Effector CD8-positive, alpha-beta T cell (primary cell): ENCODE measurements around the gene SPTLC2.
"Not testable (repeated sequence)": the region's sequence is repeated elsewhere in the genome, so short reads cannot be mapped to it uniquely, and the experiment has no call there.

Experiments used
- DNase-seq: peaks from one replicate; lab custom pipeline; 2025; lab: John Stamatoyannopoulos, UW
- total RNA-seq, 4 experiments: gene quantifications; one replicate each; lab custom pipeline; 2026; lab: John Stamatoyannopoulos, UW

SPTLC2 gene, protein sequence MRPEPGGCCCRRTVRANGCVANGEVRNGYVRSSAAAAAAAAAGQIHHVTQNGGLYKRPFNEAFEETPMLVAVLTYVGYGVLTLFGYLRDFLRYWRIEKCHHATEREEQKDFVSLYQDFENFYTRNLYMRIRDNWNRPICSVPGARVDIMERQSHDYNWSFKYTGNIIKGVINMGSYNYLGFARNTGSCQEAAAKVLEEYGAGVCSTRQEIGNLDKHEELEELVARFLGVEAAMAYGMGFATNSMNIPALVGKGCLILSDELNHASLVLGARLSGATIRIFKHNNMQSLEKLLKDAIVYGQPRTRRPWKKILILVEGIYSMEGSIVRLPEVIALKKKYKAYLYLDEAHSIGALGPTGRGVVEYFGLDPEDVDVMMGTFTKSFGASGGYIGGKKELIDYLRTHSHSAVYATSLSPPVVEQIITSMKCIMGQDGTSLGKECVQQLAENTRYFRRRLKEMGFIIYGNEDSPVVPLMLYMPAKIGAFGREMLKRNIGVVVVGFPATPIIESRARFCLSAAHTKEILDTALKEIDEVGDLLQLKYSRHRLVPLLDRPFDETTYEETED
- total RNA-seq, result 66.3 to 133 (median 122) reads per million in 4 experiments

DNA sequence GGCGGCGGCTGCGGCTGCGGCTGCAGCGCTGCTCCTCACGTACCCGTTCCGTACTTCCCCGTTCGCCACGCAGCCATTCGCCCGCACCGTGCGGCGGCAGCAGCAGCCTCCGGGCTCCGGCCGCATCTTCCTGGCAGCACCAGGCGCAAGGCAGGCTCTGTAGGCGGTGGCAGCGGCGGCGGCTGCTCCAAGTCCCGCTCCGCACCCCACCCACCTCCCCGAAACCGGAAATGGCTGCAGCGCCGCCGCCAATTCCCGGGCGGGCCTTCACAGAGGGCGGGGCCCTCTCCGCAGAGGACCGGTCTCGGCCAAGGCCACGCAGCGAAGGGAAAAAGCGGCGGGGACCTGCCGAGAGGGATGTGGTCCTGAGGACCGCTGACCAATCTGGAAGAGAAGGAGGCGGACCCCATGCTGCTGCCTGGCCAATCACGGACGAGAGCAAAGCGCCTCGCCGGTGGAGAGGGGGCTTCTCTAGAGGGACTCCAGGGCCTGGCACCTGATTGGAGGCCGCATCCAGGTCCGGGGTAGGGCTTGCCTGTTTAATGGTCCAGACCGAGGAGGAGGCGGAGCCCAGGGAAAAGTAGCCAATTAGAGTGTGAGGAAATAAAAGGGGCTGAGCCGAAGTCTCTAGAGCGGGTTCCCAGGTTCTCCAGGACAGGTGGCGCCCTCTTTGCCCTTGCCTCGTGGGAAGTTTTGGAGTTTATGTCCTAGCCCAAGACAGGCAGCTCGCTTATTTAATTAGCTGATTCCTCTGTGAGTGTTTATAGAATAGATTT lies at the start of gene SPTLC2:
SPTLC2 (minus strand) TSS at position 184 of the 776 bp plus-strand sequence; CDS start at position 126, 58 bp downstream.
- DNase-seq, result peak; percentile 97

DNA sequence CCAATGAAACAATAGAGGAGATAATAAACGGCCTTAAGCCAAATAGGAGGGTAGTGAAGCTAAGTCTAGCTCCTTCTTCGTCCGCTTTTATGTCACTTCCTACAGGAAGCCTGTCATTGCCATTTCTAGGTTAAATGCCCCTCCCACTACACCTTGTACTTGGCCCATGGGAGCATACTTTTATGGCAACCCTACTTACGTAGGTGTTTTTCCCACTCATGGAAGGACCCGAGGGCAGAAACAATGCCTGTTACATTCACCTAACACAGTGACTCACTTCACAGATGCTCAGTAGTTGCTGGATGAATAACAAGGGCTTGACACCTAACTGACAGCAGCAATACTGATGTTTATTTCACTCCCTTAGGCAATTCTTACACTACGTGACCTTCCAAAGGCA lies 46.9 kb upstream of the SPTLC2 start:
- DNase-seq, result no peak

DNA sequence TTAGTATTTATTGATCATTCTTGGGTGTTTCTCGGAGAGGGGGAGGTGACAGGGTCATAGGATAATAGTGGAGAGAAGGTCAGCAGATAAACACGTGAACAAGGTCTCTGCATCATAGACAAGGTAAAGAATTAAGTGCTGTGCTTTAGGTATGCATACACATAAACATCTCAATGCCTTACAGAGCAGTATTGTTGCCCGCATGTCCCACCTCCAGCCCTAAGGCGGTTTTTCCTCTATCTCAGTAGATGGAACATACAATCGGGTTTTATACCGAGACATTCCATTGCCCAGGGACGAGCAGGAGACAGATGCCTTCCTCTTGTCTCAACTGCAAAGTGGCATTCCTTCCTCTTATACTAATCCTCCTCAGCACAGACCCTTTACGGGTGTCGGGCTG lies 45.1 kb upstream of the SPTLC2 start:
- DNase-seq, result not testable (repeated sequence)

DNA sequence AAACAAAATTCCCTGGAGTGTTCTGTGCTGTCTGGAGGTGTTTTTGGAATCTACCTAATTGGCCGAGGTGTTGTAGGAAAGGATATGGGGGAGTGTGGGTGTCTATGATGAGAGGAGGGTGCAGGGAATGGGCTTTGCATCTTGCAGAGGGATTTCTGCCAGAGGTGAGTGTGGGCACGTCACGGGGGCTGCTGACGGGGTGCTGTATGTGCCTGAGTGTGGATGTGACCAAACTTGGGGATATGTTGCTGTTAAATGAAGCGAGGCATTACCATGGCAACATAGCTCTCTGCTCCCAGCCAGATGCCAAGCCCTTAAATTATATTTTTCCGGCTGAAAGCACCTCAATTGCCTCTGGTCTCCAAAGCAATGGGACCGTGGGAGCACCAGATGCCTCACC lies 44.3 kb upstream of the SPTLC2 start:
- DNase-seq, result no peak

DNA sequence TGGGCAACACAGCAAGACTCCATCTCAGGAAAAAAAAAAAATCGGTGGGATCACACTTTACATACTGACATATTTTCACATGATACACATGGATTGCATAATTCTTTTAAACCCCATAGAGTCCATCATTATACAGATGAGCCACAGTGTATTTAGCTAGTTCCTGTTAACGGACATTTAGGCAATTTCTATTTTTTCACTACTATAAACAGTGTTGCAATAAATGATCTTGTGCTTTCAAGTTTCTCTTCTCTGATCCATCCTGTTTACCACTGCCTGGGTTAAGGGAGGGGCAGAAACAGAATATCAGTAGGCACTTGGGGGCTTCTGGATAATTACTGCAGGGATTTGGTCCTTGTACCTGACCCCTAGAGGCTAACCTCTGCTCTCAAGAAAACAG lies 43.4 kb upstream of the SPTLC2 start:
- DNase-seq, result no peak

DNA sequence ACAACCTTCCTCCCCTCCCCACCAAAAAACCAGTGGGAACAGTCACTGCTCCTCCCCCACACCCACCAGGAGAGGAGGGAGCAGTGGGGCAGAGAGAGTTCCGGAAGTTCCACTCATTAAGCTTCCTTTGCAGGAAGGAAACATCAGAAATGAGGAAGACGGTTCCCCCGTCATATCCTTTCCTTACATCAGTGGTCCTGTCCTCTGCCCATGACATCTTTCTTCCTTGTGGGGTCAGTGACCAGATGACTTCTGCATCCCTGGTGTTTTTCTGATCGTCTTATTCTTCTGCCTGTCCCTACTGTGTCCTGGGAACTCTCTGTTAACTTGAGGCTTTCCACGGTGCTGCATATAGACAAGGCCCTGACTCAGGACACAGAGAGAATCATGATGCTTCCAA lies 40.8 kb upstream of the SPTLC2 start:
- DNase-seq, result no peak

DNA sequence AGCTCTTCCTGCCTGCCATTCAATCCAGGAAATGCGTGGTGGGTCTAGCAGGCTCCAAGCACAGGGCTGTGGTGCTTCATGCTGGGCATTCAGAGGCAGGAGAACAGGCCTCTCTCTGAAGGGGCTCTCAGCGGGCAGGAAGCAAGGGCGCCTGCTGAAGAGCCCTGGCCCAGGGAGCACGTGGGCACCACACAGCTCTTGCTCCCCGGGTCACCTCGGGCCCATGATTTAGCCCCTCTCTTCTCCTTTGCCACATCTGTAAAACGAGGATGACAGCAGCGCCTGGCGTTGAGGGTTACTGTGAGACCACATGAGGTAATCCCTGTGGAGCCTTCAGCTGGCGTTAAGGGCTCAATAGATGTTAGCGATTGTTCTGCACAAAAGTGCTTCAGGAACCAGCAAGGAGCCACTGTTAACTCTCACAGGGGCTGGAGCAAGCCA lies 37.6 kb upstream of the SPTLC2 start:
- DNase-seq, result no peak

DNA sequence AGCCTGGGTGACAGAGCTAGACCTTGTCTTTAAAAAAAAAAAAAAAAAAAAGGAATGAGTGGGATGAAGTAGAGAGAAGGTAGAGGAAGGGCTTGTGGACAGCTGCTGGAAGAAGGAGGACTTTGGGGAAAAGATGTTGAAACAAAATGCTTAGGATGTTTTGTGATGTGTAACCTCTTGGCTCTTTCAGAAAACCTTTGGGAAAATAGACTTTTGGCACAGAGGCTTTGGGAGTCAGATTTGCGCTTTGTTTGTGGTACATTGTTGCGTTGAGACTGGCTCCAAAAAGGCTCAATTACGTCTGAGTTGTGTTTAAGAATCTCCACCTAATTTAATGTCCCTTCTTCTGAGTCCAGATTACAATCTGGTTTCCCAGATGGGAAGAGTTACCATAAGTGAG lies 32.9 kb upstream of the SPTLC2 start:
- DNase-seq, result no peak

DNA sequence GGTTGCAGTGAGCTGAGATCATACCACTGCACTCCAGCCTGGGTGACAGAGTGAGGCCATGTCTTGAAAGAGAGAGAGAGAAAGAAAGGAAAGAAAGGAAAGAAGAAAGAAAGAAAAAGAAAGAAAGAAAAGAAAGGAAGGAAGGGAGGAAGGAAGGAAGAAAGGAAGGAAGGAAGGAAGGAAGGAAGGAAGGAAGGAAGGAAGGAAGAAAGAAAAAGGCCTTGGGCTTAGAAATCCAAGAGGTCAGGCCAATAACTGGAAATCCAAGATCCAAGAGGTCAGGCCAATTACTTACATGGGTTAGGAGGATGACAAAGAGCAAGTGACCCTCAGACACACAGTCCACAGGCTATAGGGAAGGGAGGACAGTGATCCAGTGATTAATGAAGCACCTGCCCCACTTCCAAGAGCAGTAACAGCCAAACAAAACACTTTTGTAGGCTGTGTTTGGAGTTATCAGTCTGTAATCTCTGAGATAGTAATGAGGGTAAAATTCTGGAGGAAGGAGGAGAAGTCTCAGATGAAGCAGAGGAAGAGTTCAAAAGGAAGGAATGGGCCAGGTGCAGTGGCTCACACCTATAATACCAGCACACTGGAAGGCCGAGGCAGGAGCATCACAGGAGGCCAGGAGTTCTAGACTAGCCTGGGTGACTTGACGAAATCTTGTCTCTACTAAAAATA lies 32.2 kb upstream of the SPTLC2 start:
- DNase-seq, result no peak

DNA sequence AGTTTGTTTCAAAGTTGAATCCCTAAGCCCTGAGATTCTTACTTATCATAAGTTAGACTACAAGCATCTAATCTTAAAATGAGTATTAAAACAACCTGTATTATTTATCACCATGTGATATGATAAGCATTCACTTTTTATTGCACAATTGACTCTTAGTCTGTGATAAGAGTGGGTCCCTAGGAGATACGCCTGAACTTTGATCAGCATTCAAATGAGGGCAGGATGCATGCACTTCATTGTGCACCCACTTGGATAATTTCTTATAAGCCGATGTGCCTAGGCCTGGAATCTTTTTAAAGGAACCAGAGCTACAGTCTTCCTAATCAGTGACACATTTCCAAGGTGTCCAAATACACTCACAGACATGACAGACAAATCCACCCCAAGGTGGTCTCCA lies 31.4 kb upstream of the SPTLC2 start:
- no peak for DNase-seq

DNA sequence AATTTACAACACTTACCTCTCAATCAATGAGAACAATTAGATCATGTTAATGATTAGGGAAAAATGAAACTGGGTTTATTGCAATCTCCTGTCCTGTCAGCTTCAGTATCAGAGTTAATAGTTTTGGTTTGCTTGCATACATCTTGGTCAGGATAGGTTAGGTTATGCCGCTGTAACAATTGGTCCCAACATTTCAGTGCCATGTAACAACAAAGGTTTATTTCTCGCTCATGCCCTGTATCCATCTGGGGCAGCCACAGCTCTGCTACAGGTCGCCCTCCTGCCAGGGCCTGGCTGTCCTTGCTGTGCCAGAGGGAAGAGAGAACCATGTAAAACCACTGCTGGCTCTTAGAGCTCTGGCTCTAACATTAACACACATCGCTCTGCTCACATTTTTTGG lies 30.5 kb upstream of the SPTLC2 start:
- no peak for DNase-seq

DNA sequence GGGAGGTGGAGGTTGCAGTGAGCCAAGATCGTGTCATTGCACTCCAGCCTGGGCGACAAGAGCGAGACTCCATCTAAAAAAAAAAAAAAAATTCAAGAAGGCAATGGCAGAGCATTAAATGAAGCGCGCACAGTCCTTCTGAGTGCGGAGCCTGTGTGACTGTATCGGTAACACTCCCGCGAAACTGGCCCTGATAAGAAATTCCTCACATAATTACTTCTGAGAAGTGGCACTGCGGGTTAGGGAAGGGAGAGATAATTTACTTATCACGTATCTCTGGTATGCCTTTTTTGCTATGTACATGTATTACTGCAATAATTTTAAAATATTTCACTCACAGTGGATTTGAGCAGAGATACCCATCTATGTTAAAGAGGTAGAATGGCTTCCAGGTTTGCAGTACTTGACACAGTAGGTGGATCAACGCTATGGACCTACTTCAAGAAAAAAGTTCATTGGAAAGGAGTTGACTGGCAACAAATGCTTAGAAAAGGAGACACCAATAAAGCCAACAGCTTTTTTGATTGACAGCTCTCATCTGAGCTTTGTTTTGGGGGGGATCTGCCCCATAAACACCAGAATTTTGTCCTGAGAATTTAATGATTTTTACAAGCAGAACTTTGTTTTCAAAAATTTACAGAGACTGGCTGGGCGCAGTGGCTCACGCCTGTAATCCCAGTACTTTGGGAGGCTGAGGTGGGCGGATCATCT lies 29.2 kb upstream of the SPTLC2 start:
- no peak for DNase-seq

DNA sequence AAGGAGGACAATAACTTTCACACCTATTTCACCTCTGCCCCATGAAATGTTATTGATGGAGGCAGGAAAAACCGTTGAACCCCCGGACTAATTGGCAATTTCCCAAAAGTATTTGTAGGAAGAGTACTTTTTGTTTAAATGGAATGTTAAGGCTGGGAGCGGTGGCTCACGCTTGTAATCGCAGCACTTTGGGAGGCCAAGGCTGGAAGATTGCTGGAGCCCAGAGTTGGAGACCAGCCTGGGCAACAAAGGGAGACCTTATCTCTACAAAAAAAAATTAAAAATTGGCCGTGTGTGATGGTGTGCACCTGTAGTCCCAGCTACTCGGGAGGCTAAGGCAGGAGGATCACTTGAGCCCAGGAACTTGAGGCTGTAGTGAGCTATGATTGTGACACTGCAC lies 26.0 kb upstream of the SPTLC2 start:
- DNase-seq, result no peak

DNA sequence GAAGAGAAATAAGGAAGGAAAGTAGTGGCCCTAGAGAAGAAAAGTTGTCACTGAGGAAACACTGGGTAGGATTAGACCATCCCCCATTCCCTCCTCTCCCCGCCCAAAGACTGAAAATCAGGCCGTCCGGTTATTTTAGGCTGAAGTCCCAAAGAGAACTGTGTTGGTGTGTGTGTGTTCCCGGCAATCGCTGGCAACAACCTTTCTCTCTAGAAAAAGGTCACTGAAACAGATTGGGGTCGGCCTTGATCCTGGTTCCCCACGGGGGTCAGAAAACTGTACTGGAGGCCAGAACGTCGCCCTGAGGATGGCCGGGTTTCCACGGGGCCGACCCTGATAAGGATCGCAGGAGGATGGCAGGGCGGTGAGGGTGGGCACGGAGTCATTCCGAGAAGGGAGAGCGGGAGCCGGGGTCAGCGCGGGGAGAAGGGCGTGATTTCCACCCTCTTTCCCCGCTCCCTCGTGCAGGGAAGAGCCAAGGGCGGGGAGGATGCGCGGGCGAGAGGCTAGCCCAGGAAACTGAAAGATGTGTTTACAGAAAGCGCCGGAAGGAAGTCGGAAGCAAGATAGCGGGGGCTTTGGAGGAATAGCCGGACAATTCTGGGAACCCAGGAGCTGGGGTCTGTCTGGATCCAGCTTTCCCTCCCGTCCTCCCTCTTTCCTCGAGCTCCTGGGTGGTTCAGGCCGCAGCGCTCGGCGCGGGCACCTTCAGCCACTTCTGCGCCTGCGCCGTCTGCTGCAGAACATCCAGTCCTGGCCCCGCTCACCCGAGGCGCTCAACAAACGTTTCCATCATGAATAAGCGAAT lies 25.3 kb upstream of the SPTLC2 start:
- peak; percentile 26 for DNase-seq

DNA sequence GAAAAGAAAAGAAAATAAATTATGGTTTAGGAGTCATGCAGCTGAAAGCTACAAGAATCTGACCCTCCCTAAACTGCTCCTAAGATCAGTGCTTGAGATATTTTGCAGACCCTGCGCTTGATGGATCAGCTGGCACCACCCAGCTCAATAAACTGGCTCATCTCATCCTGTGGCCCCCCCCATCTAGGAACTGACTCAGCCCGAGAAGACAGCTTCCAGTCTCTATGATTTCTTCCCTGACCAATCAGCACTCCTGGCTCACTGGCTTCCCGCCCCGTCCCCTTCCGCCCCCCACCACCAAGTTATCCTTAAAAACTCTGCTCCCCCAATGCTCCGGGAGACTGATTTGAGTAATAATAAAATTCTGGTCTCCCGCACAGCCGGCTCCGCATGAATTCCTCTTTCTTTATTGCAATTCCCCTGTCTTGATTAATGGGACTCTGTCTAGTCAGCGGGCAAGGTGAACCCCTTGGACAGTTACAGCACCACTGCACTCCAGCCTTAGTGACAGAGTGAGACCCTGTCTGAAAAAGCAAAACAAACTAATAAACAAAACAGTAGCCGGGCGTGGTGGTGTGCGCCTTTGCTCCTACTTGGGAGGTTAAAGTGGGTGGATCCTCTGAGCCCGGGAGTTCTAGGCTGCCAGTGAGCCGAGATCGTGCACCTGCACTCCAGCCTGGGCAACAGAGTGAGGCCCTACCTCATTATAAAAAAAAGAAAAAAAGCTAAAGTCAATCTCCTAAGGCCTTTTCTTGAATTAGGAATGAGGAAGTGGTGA lies 24.5 kb upstream of the SPTLC2 start:
- no peak for DNase-seq

DNA sequence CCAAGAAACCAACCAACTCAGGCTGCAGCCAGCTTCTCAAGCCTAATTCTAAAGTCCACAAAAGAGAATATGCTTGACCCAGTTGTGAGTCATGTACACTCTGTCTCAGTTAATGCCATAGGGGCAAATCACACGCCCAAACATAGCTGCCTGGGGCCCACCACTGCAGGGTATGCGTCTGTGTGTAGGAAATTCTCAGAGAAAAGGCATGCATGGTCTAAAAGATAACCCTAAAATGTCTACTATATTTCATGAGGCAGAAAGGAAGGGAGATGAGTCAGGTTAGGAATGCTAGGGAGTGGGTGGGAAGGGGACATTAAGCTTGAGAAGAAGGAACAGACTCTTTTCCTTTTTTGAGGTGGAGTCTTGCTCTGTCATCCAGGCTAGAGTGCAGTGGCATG lies 22.3 kb upstream of the SPTLC2 start:
- DNase-seq, result no peak

DNA sequence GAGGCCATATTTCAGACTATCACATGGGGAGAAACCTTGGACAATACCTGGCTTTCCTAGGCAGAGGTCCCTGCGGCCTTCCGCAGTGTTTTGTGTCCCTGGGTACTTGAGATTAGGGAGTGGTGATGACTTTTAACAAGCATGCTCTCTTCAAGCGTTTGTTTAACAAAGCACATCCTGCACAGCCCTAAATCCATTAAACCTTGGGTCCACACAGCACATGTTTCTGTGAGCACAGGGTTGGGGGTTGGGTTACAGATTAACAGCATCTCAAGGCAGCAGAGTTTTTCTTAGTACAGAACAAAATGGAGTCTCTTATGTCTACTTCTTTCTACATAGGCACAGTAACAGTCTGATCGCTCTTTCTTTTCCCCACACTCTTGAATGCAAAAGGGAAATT lies 19.4 kb upstream of the SPTLC2 start:
- DNase-seq, result not testable (repeated sequence)

DNA sequence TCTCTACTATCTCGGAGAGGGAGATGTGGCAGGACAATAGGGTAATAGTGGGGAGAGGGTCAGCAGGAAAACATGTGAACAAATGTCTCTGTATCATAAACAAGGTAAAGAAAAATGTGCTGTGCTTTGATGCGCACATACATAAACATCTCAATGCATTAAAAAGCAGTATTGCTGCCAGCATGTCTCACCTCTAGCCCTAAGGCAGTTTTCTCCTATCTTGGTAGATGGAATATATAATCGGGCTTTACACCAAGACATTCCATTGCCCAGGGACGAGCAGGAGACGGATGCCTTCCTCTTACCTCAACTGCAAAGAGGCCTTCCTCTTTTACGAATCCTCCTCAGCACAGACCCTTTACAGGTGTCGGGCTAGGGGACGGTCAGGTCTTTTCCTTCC lies 19.0 kb upstream of the SPTLC2 start:
- not testable (repeated sequence) for DNase-seq

DNA sequence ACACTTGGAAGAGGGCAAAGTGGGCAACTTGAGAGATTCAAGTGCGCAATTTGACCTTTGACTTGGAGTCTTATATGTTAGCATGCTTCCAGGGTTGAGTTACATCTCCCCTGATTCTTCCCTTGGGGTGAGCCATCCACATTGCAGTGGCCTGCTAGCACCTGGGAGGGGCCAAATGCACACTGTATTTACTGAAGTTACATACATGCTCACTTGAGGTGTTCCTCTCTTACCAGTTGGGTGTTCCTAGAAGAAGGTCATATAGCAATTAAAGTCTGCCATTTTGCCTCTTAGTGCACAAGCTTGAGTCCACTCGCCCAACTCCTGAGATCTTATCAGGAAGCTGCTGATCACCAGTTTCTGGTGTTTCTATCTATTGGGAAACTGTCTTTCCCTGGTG lies 13.7 kb upstream of the SPTLC2 start:
- DNase-seq, result no peak

DNA sequence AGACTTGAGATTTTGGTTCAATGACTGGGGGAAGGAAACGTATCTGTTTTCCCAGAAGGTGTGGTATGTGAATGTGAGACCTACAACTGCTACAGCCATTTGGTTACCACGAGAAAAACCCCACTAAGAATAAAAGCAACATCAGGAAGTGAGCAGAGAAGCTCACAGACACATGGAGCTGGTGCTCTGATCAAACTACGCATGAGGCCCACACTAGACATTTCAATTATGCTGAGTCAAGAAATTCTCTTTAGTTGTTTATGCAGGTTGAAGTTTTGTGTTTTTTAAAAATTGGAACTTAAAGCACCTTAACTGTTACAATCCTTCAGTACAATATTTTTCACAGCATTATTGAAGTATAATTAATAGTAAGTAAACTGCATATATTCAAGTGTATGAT lies 8.9 kb upstream of the SPTLC2 start:
- no peak for DNase-seq
